GM12865 (cell line): Measurements from ENCODE around the gene SEMA6C.

Source experiments
- DNase-seq: peaks from one replicate; pipeline ENCODE4 v3.0.0; 2010; ENCODE audit warnings: low read depth
- H3K4me3 ChIP-seq: 2 replicates; pipeline ENCODE4 v1.5.1; 2011; ENCODE audit warnings: mild to moderate bottlenecking, low read depth, low read length, control low read depth
- TF ChIP-seq, protein P1 (sequence below): IDR thresholded peaks from 2 replicates; pipeline ENCODE4 v1.5.1; 2011; ENCODE audit warnings: low read length, control low read depth, low read depth, inconsistent platforms; ENCODE audit not compliant: insufficient read depth; ENCODE audit errors: missing control alignments

SEMA6C gene

DNA sequence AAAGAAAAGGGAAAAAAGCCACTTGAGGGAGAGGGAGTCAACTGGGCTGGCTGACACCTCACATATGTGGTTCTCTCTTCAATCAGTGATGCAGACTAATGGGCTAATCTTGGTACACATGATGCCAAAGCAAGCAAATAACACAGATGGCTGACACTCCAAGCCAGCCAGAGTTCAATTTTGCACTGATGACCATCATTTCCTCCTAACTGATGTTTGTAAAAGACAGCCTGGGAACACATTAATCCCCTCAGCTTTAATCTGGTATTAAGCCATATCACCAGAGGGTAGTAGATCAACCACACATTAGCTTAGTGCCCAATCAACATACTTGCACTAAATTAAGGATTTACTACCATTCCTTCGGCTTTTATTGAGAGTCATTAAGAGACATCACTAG lies 40.8 kb upstream of the SEMA6C start:
- H3K4me3 ChIP-seq: no peak overlapping the region
- no peak for DNase-seq
- TF ChIP-seq, protein P1, sequence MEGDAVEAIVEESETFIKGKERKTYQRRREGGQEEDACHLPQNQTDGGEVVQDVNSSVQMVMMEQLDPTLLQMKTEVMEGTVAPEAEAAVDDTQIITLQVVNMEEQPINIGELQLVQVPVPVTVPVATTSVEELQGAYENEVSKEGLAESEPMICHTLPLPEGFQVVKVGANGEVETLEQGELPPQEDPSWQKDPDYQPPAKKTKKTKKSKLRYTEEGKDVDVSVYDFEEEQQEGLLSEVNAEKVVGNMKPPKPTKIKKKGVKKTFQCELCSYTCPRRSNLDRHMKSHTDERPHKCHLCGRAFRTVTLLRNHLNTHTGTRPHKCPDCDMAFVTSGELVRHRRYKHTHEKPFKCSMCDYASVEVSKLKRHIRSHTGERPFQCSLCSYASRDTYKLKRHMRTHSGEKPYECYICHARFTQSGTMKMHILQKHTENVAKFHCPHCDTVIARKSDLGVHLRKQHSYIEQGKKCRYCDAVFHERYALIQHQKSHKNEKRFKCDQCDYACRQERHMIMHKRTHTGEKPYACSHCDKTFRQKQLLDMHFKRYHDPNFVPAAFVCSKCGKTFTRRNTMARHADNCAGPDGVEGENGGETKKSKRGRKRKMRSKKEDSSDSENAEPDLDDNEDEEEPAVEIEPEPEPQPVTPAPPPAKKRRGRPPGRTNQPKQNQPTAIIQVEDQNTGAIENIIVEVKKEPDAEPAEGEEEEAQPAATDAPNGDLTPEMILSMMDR: no peak

DNA sequence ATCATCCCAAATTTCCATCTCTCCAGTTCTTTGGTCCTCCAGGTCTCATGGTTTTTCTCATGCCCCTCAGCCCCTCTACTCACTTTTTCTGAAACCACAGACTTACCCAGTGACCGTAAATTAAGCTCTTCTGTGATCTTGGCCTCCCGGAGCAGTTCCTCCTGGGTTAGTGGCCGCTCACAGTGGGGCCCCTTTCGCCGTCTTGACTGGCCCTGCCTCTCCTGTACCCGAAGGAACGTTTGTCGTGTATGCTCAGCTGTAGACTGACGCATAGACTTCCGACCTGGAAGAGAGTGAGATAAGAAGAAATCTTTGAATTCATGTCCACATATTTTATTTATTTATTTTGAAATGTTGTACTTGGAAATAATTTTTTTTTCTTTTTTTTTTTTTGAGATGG lies 37.8 kb upstream of the SEMA6C start:
- DNase-seq: no peak
- TF ChIP-seq, protein P1: no peak
- H3K4me3 ChIP-seq: no peak overlapping the region

DNA sequence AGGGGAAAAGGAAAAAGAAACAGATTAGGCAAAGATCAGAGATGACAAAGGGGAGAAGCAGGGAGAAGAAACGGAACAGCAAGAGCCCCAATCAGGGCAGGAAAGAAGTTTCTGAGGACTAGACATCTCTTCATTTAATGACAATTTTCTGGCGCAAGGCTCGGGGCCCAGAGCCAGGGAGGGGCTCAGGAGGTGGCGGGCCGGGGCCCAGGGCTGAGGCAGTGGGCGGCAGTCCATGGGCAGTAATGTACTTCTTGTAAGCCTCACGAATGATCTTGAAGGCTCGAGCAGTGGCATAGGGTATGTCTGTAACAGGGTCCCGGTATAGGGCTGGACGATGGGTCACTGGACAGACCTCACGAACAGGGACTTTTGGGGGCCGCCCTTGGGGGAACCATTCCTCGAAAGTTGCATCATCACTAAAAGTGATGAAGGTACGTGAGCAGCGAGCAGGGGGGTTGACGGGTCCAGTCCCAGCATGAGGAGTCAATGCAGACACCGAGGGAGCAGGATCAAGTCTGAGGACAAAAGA lies 30.1 kb upstream of the SEMA6C start:
- H3K4me3 ChIP-seq: no peak overlapping the region
- TF ChIP-seq, protein P1: no peak
- no peak for DNase-seq

DNA sequence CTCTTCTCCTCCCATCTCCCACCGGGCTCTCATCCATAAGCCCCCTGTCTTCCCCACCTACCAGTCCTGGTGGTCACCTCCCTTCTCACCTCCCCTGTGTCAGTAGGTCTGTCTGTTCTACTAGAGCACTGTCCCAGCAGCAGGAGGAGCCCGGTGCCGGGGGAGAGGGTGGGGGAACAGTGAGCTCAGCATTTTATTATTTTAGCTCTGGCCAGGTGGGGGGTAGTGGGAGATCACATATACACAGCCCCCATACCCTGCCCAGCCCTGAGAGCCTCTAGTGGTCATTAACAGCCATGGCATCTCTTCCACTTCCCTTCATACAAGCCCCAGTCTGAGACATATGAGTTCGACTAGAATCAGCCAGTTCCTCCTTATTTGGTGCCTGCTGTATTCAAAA lies 29.4 kb upstream of the SEMA6C start, which contains the start of gene TMOD4:
Gene TMOD4, minus strand, starts transcription at position 119 of the 400 bp plus-strand sequence. CDS start 1,106 bp downstream, outside the sequence.
- H3K4me3 ChIP-seq: no peak within 1 kb of the TSS
- TF ChIP-seq, protein P1: peak; percentile 51
- DNase-seq: no peak

DNA sequence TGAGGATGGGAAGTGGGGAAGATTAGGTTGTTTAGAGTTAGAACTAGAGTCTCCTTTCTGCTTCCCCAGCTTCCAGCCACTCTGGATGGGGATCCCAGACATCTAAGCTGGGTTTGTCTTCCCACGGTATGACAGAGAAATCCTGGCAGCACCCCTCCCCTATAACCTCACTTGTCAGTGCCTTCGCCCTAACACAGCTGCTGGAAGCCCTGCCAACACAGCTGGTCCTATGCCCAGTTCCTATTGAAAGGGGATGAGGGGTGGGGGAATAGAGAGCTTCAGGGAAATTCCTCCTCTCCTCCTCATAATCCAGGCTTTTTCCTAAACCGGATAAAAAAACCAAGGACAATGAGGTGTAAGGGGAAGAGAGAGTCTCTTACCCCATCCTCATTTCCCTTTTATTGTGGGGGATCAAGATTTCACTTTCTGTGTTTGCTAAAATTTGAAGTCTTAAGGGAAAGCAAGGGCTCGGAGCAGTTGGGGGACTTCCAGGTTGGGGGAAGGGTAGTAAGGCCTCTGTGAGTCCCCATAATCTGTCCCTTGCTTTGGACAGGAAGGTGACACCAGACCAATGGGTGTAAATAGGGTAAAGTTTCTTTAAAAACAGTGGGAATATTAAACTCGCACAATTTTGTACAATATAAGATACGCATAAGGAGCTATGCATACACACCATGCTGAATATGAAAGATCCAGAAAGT lies 28.8 kb upstream of the SEMA6C start:
- no peak for DNase-seq
- no peak overlapping the region for H3K4me3 ChIP-seq
- TF ChIP-seq, protein P1: no peak

DNA sequence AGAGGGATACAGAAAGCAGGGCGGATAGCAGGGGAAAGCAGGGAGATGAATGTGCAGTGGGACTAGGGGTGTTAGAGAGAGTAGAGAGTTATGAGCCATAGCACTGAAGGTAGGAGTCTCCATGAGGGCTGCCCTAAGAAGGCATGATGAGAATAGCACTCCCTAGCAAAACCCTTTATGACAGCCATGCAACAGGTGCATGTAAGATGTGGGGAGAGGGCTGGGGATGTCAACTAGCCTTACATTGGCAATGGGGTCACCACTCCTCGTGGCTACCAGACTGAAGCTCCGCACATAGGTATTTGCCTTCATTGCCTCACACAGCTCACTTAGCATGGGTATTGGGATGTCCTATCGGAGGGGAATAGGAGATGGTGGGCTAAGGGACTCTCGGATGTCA lies 24.8 kb upstream of the SEMA6C start:
- TF ChIP-seq, protein P1: no peak
- DNase-seq: no peak
- H3K4me3 ChIP-seq: no peak overlapping the region
